ENCODE measurements around the gene PTPRG. TPM values are rescaled to one million over a fixed set of nuclear protein-coding genes. Genes with fewer than 3 reads are reported as not detected.

The PTPRG gene
- total and polyA plus RNA-seq, 2 of the 13 experiments (the other 11 are each of a cell fraction or from before 2014, with no cell fraction given) = 8.0 to 25.3 TPM

- FAIRE-seq (no peak), ATAC-seq (no peak), DNase-seq (ENCODE audit: low spot score) (no peak)
- Histone ChIP-seq H3K4me3 (replicated peaks in 1 of 3; ENCODE audit: insufficient read depth in 1 of 3, low read depth in 2 of 3, low read length in 3 of 3) (no peak overlapping the region), H3K4me1 (ENCODE audit: insufficient read depth, low read length) (peaks cover 21% of the 10 kb centered on the region), H3K79me2 (ENCODE audit: insufficient read depth, low read length) (no peaks in the 10 kb centered on the region), H4K20me1 (ENCODE audit: insufficient read depth, low read length) (no peaks in the 10 kb centered on the region), H3K36me3 (replicated peaks in 1 of 2; ENCODE audit: control insufficient read depth in 1 of 2, insufficient read depth in 2 of 2, low read length in 2 of 2) (no peaks in the 10 kb centered on the region), H3K27ac (ENCODE audit: extremely low read length, insufficient read depth, low read length) (no peak overlapping the region), H3K9ac (ENCODE audit: insufficient read depth, low read depth, low read length) (no peak overlapping the region), H3K4me2 (ENCODE audit: low read depth, low read length) (no peak overlapping the region), H3K9me3 (ENCODE audit: low read length) (no peaks in the 10 kb centered on the region), H2AFZ (ENCODE audit: low read length) (no peak overlapping the region), H3K27me3 (ENCODE audit: control insufficient read depth in 1 of 2, insufficient read depth in 2 of 2, low read length in 2 of 2) (no peaks in the 10 kb centered on the region)
- 96% methylated on average over 5 of the region's 5 CpGs for WGBS (ENCODE audit: low lambda C conversion rate)
- TF ChIP-seq MYNN (CRISPR knock-in tag; IDR thresholded peaks at IDR 0.05; ENCODE audit: low read depth) = no peak
- no peak for TF ChIP-seq NBN (conservative IDR thresholded peaks at IDR 0.05)
- no peak for TF ChIP-seq RFX5 (IDR thresholded peaks at IDR 0.05; ENCODE audit: low read depth, low read length)
- TF ChIP-seq ZNF776 (CRISPR knock-in tag; IDR thresholded peaks at IDR 0.05) = no peak
- no peak for TF ChIP-seq NR2C2 (CRISPR knock-in tag; IDR thresholded peaks at IDR 0.05; ENCODE audit: borderline replicate concordance)
- no peak for TF ChIP-seq MED1 (CRISPR knock-in tag; IDR thresholded peaks at IDR 0.05)
- TF ChIP-seq ZNF619 (CRISPR knock-in tag; IDR thresholded peaks at IDR 0.05) = no peak
- no peak for TF ChIP-seq MED8 (CRISPR knock-in tag; IDR thresholded peaks at IDR 0.05; ENCODE audit: insufficient replicate concordance)
- no peak for TF ChIP-seq GTF2F1 (IDR thresholded peaks at IDR 0.05; ENCODE audit: low read length)
- TF ChIP-seq ASH2L (IDR thresholded peaks at IDR 0.05; ENCODE audit: insufficient read length, low read depth, low read length) = no peak
- no peak for TF ChIP-seq PHF21A (CRISPR knock-in tag; IDR thresholded peaks at IDR 0.05)
- TF ChIP-seq HNRNPUL1 (IDR thresholded peaks at IDR 0.05; ENCODE audit: low read depth, low read length) = no peak
- no peak for TF ChIP-seq CERS6 (CRISPR knock-in tag; IDR thresholded peaks at IDR 0.05)
- TF ChIP-seq SMAD9 (CRISPR knock-in tag; IDR thresholded peaks at IDR 0.05) = no peak
- no peak for TF ChIP-seq ATF1 (CRISPR knock-in tag; IDR thresholded peaks at IDR 0.05)
- no peak for TF ChIP-seq ZNF513 (CRISPR knock-in tag; conservative IDR thresholded peaks at IDR 0.05)
- no peak for TF ChIP-seq BCL6 (CRISPR knock-in tag; IDR thresholded peaks at IDR 0.05)
- ChIA-PET POLR2A (no interaction called here), CTCF (ENCODE audit: low intra/inter-chr PET ratio, low total read pairs) (no interaction called here)
- no TSS peak for BruUV-seq (replicated peaks)
- intact Hi-C loops (cut with micrococcal nuclease; ENCODE audit: unreplicated experiment) (no loop called here), in situ Hi-C loops (cut with HindIII; ENCODE audit: extremely low pct_ligation_motif_present, low pct_unique_long_range_greater_than_20kb) (no loop called here)
These were observed 215.0 kb downstream of the PTPRG start for GRCh38 chr3:61776390-61776789.

Measured in HepG2 (cell line).